Skeletal muscle tissue (tissue), 4 donors: ENCODE results near the gene MFSD12. TPM values are rescaled to one million over a fixed set of nuclear protein-coding genes. Genes with fewer than 3 reads are reported as not detected.

Experiments
- H3K27ac ChIP-seq: one replicate; pipeline ENCODE4 v1.7.0; 2013; ENCODE audit warnings: mild to moderate bottlenecking, low read depth, low read length, inconsistent platforms
- H3K27me3 ChIP-seq, 3 donors: one replicate each; pipeline ENCODE4 v1.7.0; 2013; ENCODE audit warnings: low read length in 3 of 3; ENCODE audit not compliant: control insufficient read depth in 3 of 3, insufficient read depth in 3 of 3
- H3K36me3 ChIP-seq, 3 donors: one replicate each; pipeline ENCODE4 v1.7.0; 2013; ENCODE audit warnings: low read length in 3 of 3; ENCODE audit not compliant: control insufficient read depth in 3 of 3, insufficient read depth in 3 of 3
- H3K4me1 ChIP-seq, 3 donors: one replicate each; pipeline ENCODE4 v1.7.0; 2013; ENCODE audit warnings: low read length in 3 of 3, mild to moderate bottlenecking in 3 of 3; ENCODE audit not compliant: control insufficient read depth in 3 of 3, insufficient read depth in 3 of 3
- H3K4me3 ChIP-seq, 3 donors: one replicate each; pipeline ENCODE4 v1.7.0; 2013; ENCODE audit warnings: low read length in 3 of 3
- H3K9ac ChIP-seq, 3 donors: one replicate each; pipeline ENCODE4 v1.7.0; 2013; ENCODE audit warnings: low read length in 3 of 3, mild to moderate bottlenecking in 3 of 3, moderate library complexity in 2 of 3, low read depth in 1 of 3
- H3K9me3 ChIP-seq, 3 donors: one replicate each; pipeline ENCODE4 v1.7.0; 2013; ENCODE audit warnings: low read length in 3 of 3; ENCODE audit not compliant: control insufficient read depth in 3 of 3
- total RNA-seq: library from RNA; depleted of rRNA; stranded (reverse); fragments of >200 nt; gene quantifications from one replicate; pipeline ENCODE4 v1.2.3, GENCODE V29; 2014
- donor health status: Osteomylitis.

MFSD12 gene
- total RNA-seq, 1 donor from 2014 or later, result 18.8 TPM

GRCh38 chr19:3556978-3557460 lies 367 bp downstream of the MFSD12 start:
- Histone ChIP-seq H3K27ac (no peak overlapping the region), H3K27me3 (no peaks in the 10 kb centered on the region), H3K36me3 (no peaks in the 10 kb centered on the region), H3K4me3 (peak overlapping the region; percentile 86 to 96 (median 87)), H3K4me1 (peaks cover 20 to 26% (median 20%) of the 10 kb centered on the region in 3 donors), H3K9ac (peak overlapping the region; percentile 68 to 87 (median 86)), H3K9me3 (no peaks in the 10 kb centered on the region)

GRCh38 chr19:3556423-3556977 lies 886 bp downstream of the MFSD12 start:
- Histone ChIP-seq H3K27ac (no peak overlapping the region), H3K4me1 (peaks cover 20 to 26% (median 20%) of the 10 kb centered on the region in 3 donors), H3K36me3 (no peaks in the 10 kb centered on the region), H3K9ac (peak overlapping the region; percentile 68 to 87 (median 86)), H3K27me3 (no peaks in the 10 kb centered on the region), H3K9me3 (no peaks in the 10 kb centered on the region), H3K4me3 (peak overlapping the region; percentile 86 to 96 (median 87))

GRCh38 chr19:3555653-3556422 lies 1.5 kb downstream of the MFSD12 start:
- H3K9me3 ChIP-seq, result no peaks in the 10 kb centered on the region
- H3K4me3 ChIP-seq, result peak overlapping the region; percentile 86 to 96 (median 87)

DNA sequence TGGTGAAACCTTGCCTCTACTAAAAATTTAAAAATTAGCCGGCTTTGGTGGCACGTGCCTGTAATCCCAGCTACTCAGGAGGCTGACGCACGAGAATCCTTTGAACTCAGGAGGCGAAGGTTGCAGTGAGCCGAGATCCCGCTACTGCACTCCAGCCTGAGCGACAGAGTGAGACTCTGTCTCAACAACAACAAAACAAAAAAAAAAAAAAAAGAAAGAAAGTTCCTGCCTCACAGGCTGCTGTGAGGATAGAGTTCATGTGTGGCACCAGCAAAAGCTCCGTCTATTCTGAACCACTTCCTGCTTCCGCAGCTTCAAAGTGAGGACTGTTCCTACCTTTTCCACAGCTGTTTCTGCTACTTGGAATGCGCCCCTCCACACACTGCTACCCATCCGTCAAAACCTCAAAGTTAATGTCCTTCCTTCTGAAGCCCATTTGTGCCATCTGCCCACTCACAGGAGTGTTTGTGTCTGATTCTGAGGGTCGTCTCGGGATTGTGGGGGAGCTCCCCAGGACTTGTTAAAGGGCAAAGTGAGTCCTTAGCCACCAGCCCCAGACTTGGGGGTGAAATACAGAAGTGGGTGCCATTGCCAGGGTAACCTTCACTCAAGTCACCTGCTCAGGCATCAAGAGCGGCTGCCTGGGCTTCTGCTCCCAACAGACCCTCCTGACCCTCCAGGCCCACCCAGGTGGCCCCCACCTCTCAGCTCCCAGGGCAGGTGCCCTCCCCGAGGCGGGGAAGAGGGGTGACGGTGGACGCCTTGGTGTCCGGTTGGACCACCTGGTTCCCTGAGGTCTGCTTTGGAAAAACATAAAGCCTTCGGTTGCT lies 2.9 kb downstream of the MFSD12 start:
- Histone ChIP-seq H3K9me3 (no peaks in the 10 kb centered on the region), H3K36me3 (peaks cover 0 to 4% (median 0%) of the 10 kb centered on the region in 3 donors), H3K27ac (no peak overlapping the region), H3K4me3 (no peak overlapping the region), H3K4me1 (peaks cover 20 to 26% (median 20%) of the 10 kb centered on the region in 3 donors), H3K27me3 (no peaks in the 10 kb centered on the region), H3K9ac (peak overlapping the region in 1 of 3 donors; percentile 28)

More at GRCh38 chr19:3555653-3556422, 1.5 kb downstream of the MFSD12 start:
- Histone ChIP-seq H3K36me3 (no peaks in the 10 kb centered on the region), H3K27me3 (no peaks in the 10 kb centered on the region), H3K27ac (no peak overlapping the region), H3K4me1 (peaks cover 20 to 26% (median 20%) of the 10 kb centered on the region in 3 donors), H3K9ac (peak overlapping the region; percentile 68 to 87 (median 86))

DNA sequence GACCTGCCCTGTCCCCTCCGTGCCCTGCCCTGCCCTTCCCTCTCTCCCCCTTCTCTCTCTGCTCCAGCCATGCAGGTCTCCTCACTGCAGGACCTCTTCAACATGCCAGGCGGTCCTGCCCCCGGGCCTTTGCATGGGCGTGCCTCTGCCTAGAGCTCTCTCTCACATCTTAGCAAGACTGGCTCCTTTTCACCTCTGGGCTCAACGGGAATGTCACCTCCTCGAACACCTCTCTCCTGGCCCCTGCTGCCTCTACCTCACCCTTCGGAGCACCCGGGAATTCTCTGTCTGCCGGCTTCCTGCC lies 5.6 kb downstream of the MFSD12 start:
- no peak overlapping the region for H3K4me3 ChIP-seq
- no peaks in the 10 kb centered on the region for H3K27me3 ChIP-seq
- H3K36me3 ChIP-seq, result peaks cover 0 to 4% (median 4%) of the 10 kb centered on the region in 3 donors
- H3K9me3 ChIP-seq, result no peaks in the 10 kb centered on the region
- H3K9ac ChIP-seq, result no peak overlapping the region
- H3K4me1 ChIP-seq, result peaks cover 15 to 18% (median 18%) of the 10 kb centered on the region in 3 donors
- H3K27ac ChIP-seq, result no peak overlapping the region

DNA sequence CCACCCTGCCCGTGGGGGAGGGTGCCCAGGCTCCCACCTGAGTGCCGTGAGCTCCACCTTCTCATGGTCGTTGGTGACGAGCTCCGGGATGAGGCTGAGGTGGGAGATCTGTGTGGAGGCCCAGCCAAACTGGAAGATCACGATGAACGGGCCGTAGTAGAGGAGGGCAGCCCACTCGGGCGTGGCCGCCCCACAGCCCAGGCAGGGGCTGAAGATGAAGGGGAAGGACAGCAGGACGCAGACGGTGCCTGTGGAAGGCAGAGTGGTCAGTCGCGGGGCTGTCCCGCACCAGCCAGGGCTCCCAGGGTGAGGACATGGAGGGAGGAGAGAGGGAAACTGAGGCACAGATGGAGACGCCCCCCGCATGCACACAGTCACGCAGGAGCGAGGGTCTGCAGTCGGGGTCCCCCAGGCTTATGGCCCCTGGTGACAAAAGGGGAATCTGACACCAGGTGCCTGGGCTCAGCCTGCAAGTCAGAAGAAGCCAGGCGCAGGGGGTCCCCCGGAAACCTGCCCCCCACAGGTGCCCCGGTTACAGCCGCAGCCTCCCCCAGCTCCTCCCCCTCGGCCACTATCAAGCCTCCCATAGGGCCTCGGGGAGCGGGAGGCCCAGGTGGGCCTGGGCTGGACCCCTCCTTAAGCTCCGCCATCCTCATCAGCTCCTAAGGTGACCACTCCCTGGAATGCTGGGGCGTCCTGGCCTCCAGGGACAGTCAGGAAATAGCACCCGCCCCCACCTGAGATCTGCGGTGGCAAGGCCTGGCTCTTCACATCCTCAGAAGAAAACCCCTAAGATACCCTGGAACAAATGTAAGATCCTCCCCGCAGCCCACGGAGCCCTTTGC lies 6.2 kb downstream of the MFSD12 start:
- peaks cover 0 to 7% (median 4%) of the 10 kb centered on the region in 3 donors for H3K36me3 ChIP-seq
- H3K27ac ChIP-seq, result no peak overlapping the region
- H3K9me3 ChIP-seq, result no peaks in the 10 kb centered on the region
- H3K9ac ChIP-seq, result no peak overlapping the region
- peaks cover 9 to 12% (median 12%) of the 10 kb centered on the region in 3 donors for H3K4me1 ChIP-seq
- no peaks in the 10 kb centered on the region for H3K27me3 ChIP-seq
- no peak overlapping the region for H3K4me3 ChIP-seq

- H3K36me3 ChIP-seq, result peaks cover 0 to 11% (median 4%) of the 10 kb centered on the region in 3 donors
- no peak overlapping the region for H3K27ac ChIP-seq
Measured at GRCh38 chr19:3549816-3550215, 7.6 kb downstream of the MFSD12 start.

DNA sequence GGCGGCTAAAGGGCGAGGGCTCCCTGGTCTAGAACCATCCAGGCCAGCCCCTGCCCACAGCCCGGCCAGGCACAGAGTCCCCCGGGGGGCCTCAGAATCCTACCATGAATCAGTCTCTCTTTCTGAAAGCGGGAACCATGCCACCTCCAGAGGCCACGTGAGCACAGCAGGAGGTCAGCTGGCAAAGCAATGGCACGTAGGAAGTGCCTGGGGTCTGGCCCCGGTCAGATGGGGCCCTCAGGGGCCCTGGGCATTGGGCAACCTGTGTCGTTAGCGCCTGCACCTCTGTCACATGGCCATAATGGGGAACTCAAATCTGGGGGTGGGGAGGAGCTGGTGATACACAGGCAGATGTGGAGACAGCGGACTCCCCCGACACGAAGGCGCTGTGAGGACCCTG lies 8.8 kb downstream of the MFSD12 start:
- Histone ChIP-seq H3K36me3 (peaks cover 0 to 11% (median 4%) of the 10 kb centered on the region in 3 donors), H3K27ac (no peak overlapping the region), H3K4me1 (peaks cover 0 to 3% (median 0%) of the 10 kb centered on the region in 3 donors), H3K9me3 (no peaks in the 10 kb centered on the region), H3K9ac (no peak overlapping the region), H3K27me3 (no peaks in the 10 kb centered on the region), H3K4me3 (no peak overlapping the region)

More at GRCh38 chr19:3549816-3550215, 7.6 kb downstream of the MFSD12 start:
- Histone ChIP-seq H3K27me3 (no peaks in the 10 kb centered on the region), H3K9ac (no peak overlapping the region), H3K9me3 (no peaks in the 10 kb centered on the region), H3K4me1 (peaks cover 0 to 4% (median 3%) of the 10 kb centered on the region in 3 donors), H3K4me3 (no peak overlapping the region)

GRCh38 chr19:3547767-3548282 lies 9.6 kb downstream of the MFSD12 start:
- Histone ChIP-seq H3K4me1 (peaks cover 0 to 5% (median 0%) of the 10 kb centered on the region in 3 donors), H3K27ac (no peak overlapping the region), H3K4me3 (no peak overlapping the region), H3K9ac (no peak overlapping the region), H3K36me3 (peaks cover 0 to 11% (median 4%) of the 10 kb centered on the region in 3 donors), H3K27me3 (no peaks in the 10 kb centered on the region), H3K9me3 (no peaks in the 10 kb centered on the region)
